ENCODE data around the gene POLR3E.
A peak's percentile ranks its signal among the peaks of the same experiment; 100 is the strongest.

POLR3E gene

GRCh38 chr16:22373662-22374310 is 76.6 kb downstream of the POLR3E start:
- peak overlapping the region; percentile 98 for H3K4me3 ChIP-seq (ENCODE audit: low read length)
- peak overlapping the region; percentile 92 for H3K9ac ChIP-seq (ENCODE audit: low read length)
- TF ChIP-seq EZH2phosphoT487 (IDR thresholded peaks at IDR 0.05; ENCODE audit: low read depth) = no peak
- TF ChIP-seq, protein P1, sequence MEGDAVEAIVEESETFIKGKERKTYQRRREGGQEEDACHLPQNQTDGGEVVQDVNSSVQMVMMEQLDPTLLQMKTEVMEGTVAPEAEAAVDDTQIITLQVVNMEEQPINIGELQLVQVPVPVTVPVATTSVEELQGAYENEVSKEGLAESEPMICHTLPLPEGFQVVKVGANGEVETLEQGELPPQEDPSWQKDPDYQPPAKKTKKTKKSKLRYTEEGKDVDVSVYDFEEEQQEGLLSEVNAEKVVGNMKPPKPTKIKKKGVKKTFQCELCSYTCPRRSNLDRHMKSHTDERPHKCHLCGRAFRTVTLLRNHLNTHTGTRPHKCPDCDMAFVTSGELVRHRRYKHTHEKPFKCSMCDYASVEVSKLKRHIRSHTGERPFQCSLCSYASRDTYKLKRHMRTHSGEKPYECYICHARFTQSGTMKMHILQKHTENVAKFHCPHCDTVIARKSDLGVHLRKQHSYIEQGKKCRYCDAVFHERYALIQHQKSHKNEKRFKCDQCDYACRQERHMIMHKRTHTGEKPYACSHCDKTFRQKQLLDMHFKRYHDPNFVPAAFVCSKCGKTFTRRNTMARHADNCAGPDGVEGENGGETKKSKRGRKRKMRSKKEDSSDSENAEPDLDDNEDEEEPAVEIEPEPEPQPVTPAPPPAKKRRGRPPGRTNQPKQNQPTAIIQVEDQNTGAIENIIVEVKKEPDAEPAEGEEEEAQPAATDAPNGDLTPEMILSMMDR (IDR thresholded peaks at IDR 0.05; ENCODE audit: low read depth, low read length) = no peak
- H4K20me1 ChIP-seq (ENCODE audit: insufficient read depth, low read length) = peaks cover 17% of the 10 kb centered on the region
- no peaks in the 10 kb centered on the region for H3K9me3 ChIP-seq (ENCODE audit: insufficient read depth, low read length)
- peaks cover 54% of the 10 kb centered on the region for H3K79me2 ChIP-seq (ENCODE audit: low read length)
- peaks cover 19% of the 10 kb centered on the region for H3K4me1 ChIP-seq (ENCODE audit: low read length)
- H3K27ac ChIP-seq (ENCODE audit: low read length) = peak overlapping the region; percentile 41
- peaks cover 7% of the 10 kb centered on the region; the same call in 1 of the 2 replicates for H3K27me3 ChIP-seq (ENCODE audit: low read depth, low read length)
- peak overlapping the region; percentile 71 for H2AFZ ChIP-seq (ENCODE audit: low read depth, low read length)
- H3K4me2 ChIP-seq (ENCODE audit: low read length) = peak overlapping the region; percentile 83
- H3K36me3 ChIP-seq (replicated peaks; ENCODE audit: low read depth, low read length) = peaks cover 16% of the 10 kb centered on the region

GRCh38 chr16:22374311-22375116 is 77.3 kb downstream of the POLR3E start, which contains the start of gene CDR2:
CDR2 (minus strand) TSS chr16:22374619; CDS start chr16:22374309, 310 bp downstream.
- Histone ChIP-seq H3K4me3 (ENCODE audit: low read length) (peak within 1 kb of the TSS; percentile 98), H3K4me2 (ENCODE audit: low read length) (peak within 1 kb of the TSS; percentile 92), H3K4me1 (ENCODE audit: low read length) (peaks cover 15% of the 10 kb centered on the region), H3K9ac (ENCODE audit: low read length) (peak within 1 kb of the TSS; percentile 92), H3K9me3 (ENCODE audit: insufficient read depth, low read length) (no peaks in the 10 kb centered on the region), H3K27ac (ENCODE audit: low read length) (peak within 1 kb of the TSS; percentile 41), H3K27me3 (ENCODE audit: low read depth, low read length) (peaks cover 7% of the 10 kb centered on the region; the same call in 1 of the 2 replicates), H4K20me1 (ENCODE audit: insufficient read depth, low read length) (0 out of 2 replicates have a peak, but pooled peaks cover 10% of the 10 kb centered on the region), H3K79me2 (ENCODE audit: low read length) (peaks cover 46% of the 10 kb centered on the region), H2AFZ (ENCODE audit: low read depth, low read length) (peak within 1 kb of the TSS; percentile 71), H3K36me3 (replicated peaks; ENCODE audit: low read depth, low read length) (peaks cover 16% of the 10 kb centered on the region)
- TF ChIP-seq EZH2phosphoT487 (IDR thresholded peaks at IDR 0.05; ENCODE audit: low read depth) = no peak
- TF ChIP-seq, protein P1 (IDR thresholded peaks at IDR 0.05; ENCODE audit: low read depth, low read length) = no peak

GRCh38 chr16:22375117-22375962 is 78.1 kb downstream of the POLR3E start:
- H3K9ac ChIP-seq (ENCODE audit: low read length) = peak overlapping the region; percentile 75
- TF ChIP-seq, protein P1 (IDR thresholded peaks at IDR 0.05; ENCODE audit: low read depth, low read length) = no peak
- no peak for TF ChIP-seq EZH2phosphoT487 (IDR thresholded peaks at IDR 0.05; ENCODE audit: low read depth)
- H3K9me3 ChIP-seq (ENCODE audit: insufficient read depth, low read length) = no peaks in the 10 kb centered on the region
- H2AFZ ChIP-seq (ENCODE audit: low read depth, low read length) = peak overlapping the region; percentile 36; the same call in 1 of the 2 replicates
- H3K4me1 ChIP-seq (ENCODE audit: low read length) = peaks cover 13% of the 10 kb centered on the region
- H3K36me3 ChIP-seq (replicated peaks; ENCODE audit: low read depth, low read length) = peaks cover 14% of the 10 kb centered on the region
- no peak overlapping the region for H3K27ac ChIP-seq (ENCODE audit: low read length)
- H3K4me3 ChIP-seq (ENCODE audit: low read length) = peak overlapping the region; percentile 98
- H3K27me3 ChIP-seq (ENCODE audit: low read depth, low read length) = peaks cover 7% of the 10 kb centered on the region; the same call in 1 of the 2 replicates
- peaks cover 38% of the 10 kb centered on the region for H3K79me2 ChIP-seq (ENCODE audit: low read length)
- H4K20me1 ChIP-seq (ENCODE audit: insufficient read depth, low read length) = 0 out of 2 replicates have a peak, but pooled peaks cover 4% of the 10 kb centered on the region
- H3K4me2 ChIP-seq (ENCODE audit: low read length) = peak overlapping the region; percentile 92

Measured in OCI-LY3 (cell line).